HCT116 (cell line): ENCODE measurements around the gene NLRP6. TPM values are rescaled to one million over a fixed set of nuclear protein-coding genes. Genes with fewer than 3 reads are reported as not detected.

ENCODE experiments used
- ATAC-seq: fragments of 200-7000 bp; cut with Tn5 transposase; 2 replicates; pipeline ENCODE4 v1.9.1; 2020; ENCODE audit warnings: mild to moderate bottlenecking, moderate library complexity
- BruUV-seq: library from RNA; stranded (reverse); fragments of 400-500 nt; replicated peaks from 2 replicates; lab custom pipeline; 2021; lab: Mats Ljungman, UMichigan
- CTCF ChIA-PET: fragments of 300-600 bp; sonication (Branson Sonifier 250); formaldehyde crosslinking; loops from one replicate; lab custom pipeline; 2021; ENCODE audit warnings: antibody characterized with exemption; lab: Charles Lee
- POLR2A ChIA-PET: fragments of 300-600, 350-600 bp; sonication (Branson Sonifier 250); formaldehyde crosslinking; loops from one replicate; lab custom pipeline; 2021; ENCODE audit warnings: antibody characterized with exemption; lab: Charles Lee
- RAD21 ChIA-PET, 2 experiments: fragments of 300-600 bp; sonication (Branson Sonifier 250); formaldehyde crosslinking; loops; one replicate each; lab custom pipeline; 2023; ENCODE audit warnings: low total read pairs in 2 of 2; ENCODE audit not compliant: uncharacterized antibody in 2 of 2, unreplicated experiment in 2 of 2, low non-redundant PET in 1 of 2; lab: Charles Lee
- DNase-seq: peaks from one replicate; pipeline ENCODE4 v3.0.0-alpha.2; 2010; ENCODE audit warnings: low read depth, low spot score
- H2AFZ ChIP-seq: fragments of 200-600 bp; shearing (Covaris generic), sonication (generic); 2 replicates; pipeline ENCODE4 v1.6.1; 2017; ENCODE audit warnings: low read depth, mixed run types, mixed read lengths, antibody characterized with exemption, low read length; ENCODE audit not compliant: poor library complexity, severe bottlenecking
- H3K27ac ChIP-seq: 2 replicates; pipeline ENCODE4 v1.5.1; 2012; ENCODE audit warnings: low read depth, low read length
- H3K27me3 ChIP-seq: fragments of 200-600 bp; sonication (generic); 2 replicates; pipeline ENCODE4 v1.6.1; 2016; ENCODE audit warnings: mixed run types, low read length, mixed read lengths; ENCODE audit not compliant: insufficient read depth
- H3K36me3 ChIP-seq, 2 experiments: fragments of 200-500 bp in 1 of 2; fragments of 200-600 bp in 1 of 2; sonication (Bioruptor generic) in 1 of 2; sonication (generic) in 1 of 2; 2 replicates each; pipeline versions ENCODE4 v1.5.1 to v1.6.1; 2014 to 2016; ENCODE audit warnings: low read length in 2 of 2, inconsistent platforms in 1 of 2, mixed read lengths in 1 of 2, mixed run types in 1 of 2; ENCODE audit not compliant: insufficient read depth in 2 of 2, control insufficient read depth in 1 of 2
- H3K4me1 ChIP-seq, 2 experiments: fragments of 200-600 bp in 1 of 2; sonication (generic) in 1 of 2; 2 replicates each; pipeline versions ENCODE4 v1.5.1 to v1.6.1; 2012 to 2017; ENCODE audit warnings: low read length in 2 of 2, inconsistent platforms in 1 of 2, mild to moderate bottlenecking in 1 of 2, mixed read lengths in 1 of 2, mixed run types in 1 of 2, moderate library complexity in 1 of 2; ENCODE audit not compliant: insufficient read depth in 2 of 2, control insufficient read depth in 1 of 2
- H3K4me2 ChIP-seq: fragments of 200-600 bp; sonication (generic); 2 replicates; pipeline ENCODE4 v1.6.1; 2017; ENCODE audit warnings: mixed run types, low read length, mixed read lengths
- H3K4me3 ChIP-seq, 2 experiments: fragments of 200-600 bp in 1 of 2; sonication (generic) in 1 of 2; replicated peaks in 1 of 2; 2 replicates each; pipeline ENCODE4 v1.5.1; 2011 to 2016; ENCODE audit warnings: low read length in 2 of 2, control low read depth in 1 of 2, low read depth in 1 of 2, mild to moderate bottlenecking in 1 of 2, mixed read lengths in 1 of 2, mixed run types in 1 of 2
- H3K79me2 ChIP-seq: fragments of 200-600 bp; sonication (generic); 2 replicates; pipeline ENCODE4 v1.6.1; 2017; ENCODE audit warnings: mild to moderate bottlenecking, mixed run types, low read length, moderate library complexity, mixed read lengths; ENCODE audit not compliant: insufficient read depth
- H3K9ac ChIP-seq: fragments of 200-600 bp; sonication (generic); 2 replicates; pipeline ENCODE4 v1.6.1; 2016; ENCODE audit warnings: low read length, mixed read lengths
- H3K9me2 ChIP-seq: fragments of 200-600 bp; sonication (generic), shearing (Covaris generic); 2 replicates; pipeline ENCODE4 v1.6.1; 2017; ENCODE audit warnings: mixed run types, mild to moderate bottlenecking, moderate library complexity; ENCODE audit not compliant: insufficient read depth
- H3K9me3 ChIP-seq, 2 experiments: fragments of 200-500 bp in 1 of 2; fragments of 200-600 bp in 1 of 2; sonication (Bioruptor generic) in 1 of 2; sonication (generic) in 1 of 2; 2 replicates each; pipeline ENCODE4 v1.6.1; 2014 to 2017; ENCODE audit warnings: low read length in 2 of 2, mixed read lengths in 2 of 2, inconsistent platforms in 1 of 2, low read depth in 1 of 2, mild to moderate bottlenecking in 1 of 2, mixed run types in 1 of 2, moderate library complexity in 1 of 2; ENCODE audit not compliant: control insufficient read depth in 1 of 2, insufficient read depth in 1 of 2
- H4K20me1 ChIP-seq: fragments of 200-600 bp; sonication (generic), shearing (Covaris generic); 2 replicates; pipeline ENCODE4 v1.6.1; 2017; ENCODE audit warnings: mixed run types, mild to moderate bottlenecking, moderate library complexity; ENCODE audit not compliant: insufficient read depth
- CEBPB ChIP-seq: IDR thresholded peaks from 2 replicates; pipeline ENCODE4 v1.6.1; 2012; ENCODE audit warnings: low read depth
- EZH2phosphoT487 ChIP-seq: fragments of 200-600 bp; IDR thresholded peaks from 2 replicates; pipeline ENCODE4 v1.6.1; 2018; ENCODE audit warnings: antibody characterized with exemption, borderline replicate concordance
- JUND ChIP-seq: IDR thresholded peaks from 2 replicates; pipeline ENCODE4 v1.6.1; 2012
- POLR2AphosphoS5 ChIP-seq: IDR thresholded peaks from 2 replicates; pipeline ENCODE4 v1.6.1; 2011; ENCODE audit warnings: mild to moderate bottlenecking, low read depth, low read length, moderate library complexity
- SP1 ChIP-seq: IDR thresholded peaks from 2 replicates; pipeline ENCODE4 v1.6.1; 2012; ENCODE audit warnings: low read depth
- ZNF274 ChIP-seq: fragments of 200-500 bp; sonication (Bioruptor generic); IDR thresholded peaks from 2 replicates; pipeline ENCODE4 v1.6.1; 2014; ENCODE audit warnings: mild to moderate bottlenecking, low read depth, low read length, inconsistent platforms
- intact Hi-C: fragments of 100-400 bp; cut with micrococcal nuclease; formaldehyde crosslinking; loops from 2 replicates; pipeline ENCODE4 v1.10.0; 2022
- total RNA-seq: library from RNA; stranded (reverse); gene quantifications from one replicate; pipeline ENCODE4 v1.2.1, GENCODE V29; 2021; ENCODE audit not compliant: unreplicated experiment
- TF ChIP-seq, protein P1 (sequence below): IDR thresholded peaks from 2 replicates; pipeline ENCODE4 v1.6.1; 2012; ENCODE audit warnings: low read depth

NLRP6 gene
- total RNA-seq, 1 experiment from 2014 or later, result not detected

DNA sequence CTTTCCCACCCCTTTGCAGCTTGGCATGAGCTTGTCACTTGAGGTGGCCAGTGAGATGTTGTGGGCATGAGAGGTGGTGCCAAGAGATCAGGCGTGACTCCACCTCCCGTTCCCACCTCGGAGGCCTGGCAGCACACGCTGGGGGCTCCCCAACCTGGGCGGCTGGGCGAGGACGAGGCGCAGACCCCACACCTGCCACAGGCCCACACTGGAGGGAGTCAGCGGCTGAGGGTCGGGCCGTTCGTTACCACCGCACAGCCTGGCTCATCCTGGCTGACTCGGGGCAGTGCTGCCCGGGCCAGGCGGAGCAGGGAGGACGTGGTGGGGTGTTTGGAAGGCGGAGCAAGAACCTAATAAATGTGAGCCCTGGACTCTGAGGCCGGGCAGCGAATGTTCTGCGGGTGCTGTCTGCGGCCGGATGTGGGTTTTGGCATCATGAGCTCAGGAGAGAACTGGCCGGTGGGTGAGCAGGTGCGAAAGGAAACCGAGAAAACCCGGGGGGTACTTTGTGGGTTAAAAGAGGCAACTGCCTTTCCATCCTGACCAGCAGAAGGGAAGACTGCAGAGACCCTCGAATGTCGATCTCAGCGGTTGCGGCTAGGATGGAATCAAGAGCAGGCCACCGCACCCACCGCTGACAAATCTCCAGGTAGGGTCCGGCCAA, 52.6 kb downstream of the NLRP6 start (continued):
- TF ChIP-seq, protein P1, sequence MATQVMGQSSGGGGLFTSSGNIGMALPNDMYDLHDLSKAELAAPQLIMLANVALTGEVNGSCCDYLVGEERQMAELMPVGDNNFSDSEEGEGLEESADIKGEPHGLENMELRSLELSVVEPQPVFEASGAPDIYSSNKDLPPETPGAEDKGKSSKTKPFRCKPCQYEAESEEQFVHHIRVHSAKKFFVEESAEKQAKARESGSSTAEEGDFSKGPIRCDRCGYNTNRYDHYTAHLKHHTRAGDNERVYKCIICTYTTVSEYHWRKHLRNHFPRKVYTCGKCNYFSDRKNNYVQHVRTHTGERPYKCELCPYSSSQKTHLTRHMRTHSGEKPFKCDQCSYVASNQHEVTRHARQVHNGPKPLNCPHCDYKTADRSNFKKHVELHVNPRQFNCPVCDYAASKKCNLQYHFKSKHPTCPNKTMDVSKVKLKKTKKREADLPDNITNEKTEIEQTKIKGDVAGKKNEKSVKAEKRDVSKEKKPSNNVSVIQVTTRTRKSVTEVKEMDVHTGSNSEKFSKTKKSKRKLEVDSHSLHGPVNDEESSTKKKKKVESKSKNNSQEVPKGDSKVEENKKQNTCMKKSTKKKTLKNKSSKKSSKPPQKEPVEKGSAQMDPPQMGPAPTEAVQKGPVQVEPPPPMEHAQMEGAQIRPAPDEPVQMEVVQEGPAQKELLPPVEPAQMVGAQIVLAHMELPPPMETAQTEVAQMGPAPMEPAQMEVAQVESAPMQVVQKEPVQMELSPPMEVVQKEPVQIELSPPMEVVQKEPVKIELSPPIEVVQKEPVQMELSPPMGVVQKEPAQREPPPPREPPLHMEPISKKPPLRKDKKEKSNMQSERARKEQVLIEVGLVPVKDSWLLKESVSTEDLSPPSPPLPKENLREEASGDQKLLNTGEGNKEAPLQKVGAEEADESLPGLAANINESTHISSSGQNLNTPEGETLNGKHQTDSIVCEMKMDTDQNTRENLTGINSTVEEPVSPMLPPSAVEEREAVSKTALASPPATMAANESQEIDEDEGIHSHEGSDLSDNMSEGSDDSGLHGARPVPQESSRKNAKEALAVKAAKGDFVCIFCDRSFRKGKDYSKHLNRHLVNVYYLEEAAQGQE, result no peak
- TF ChIP-seq JUND (no peak), POLR2AphosphoS5 (no peak), ZNF274 (no peak), EZH2phosphoT487 (no peak)

- Histone ChIP-seq H3K9me3 (no peaks in the 10 kb centered on the region; a peak in 1 of 4 replicates), H3K36me3 (no peaks in the 10 kb centered on the region), H3K4me3 (no peak overlapping the region), H3K4me1 (peaks cover 0 to 7% of the 10 kb centered on the region in 2 experiments; a peak in 2 of 4 replicates), H3K9me2 (no peaks in the 10 kb centered on the region), H3K9ac (no peak overlapping the region), H2AFZ (no peak overlapping the region)
- no peak for ATAC-seq
- intact Hi-C loops, result no loop called here
- no peak for TF ChIP-seq SP1
- no peak for TF ChIP-seq EZH2phosphoT487
- TF ChIP-seq CEBPB, result no peak
- TF ChIP-seq, all 23 proteins: peak for 0
- Histone ChIP-seq H3K79me2 (no peaks in the 10 kb centered on the region), H3K27me3 (no peaks in the 10 kb centered on the region), H3K27ac (no peak overlapping the region), H4K20me1 (no peaks in the 10 kb centered on the region), H3K4me2 (no peak overlapping the region)
- ChIA-PET CTCF (no interaction called here), RAD21 (no interaction called here), POLR2A (no interaction called here)
- no peak for DNase-seq
- no TSS peak for BruUV-seq
Observed at GRCh38 chr11:331358-332060, 53.3 kb downstream of the NLRP6 start.
